GM12875 (cell line): ENCODE results near the gene GULP1.

Experiments
- H3K4me3 ChIP-seq: one replicate; pipeline ENCODE4 v1.5.1; 2011; ENCODE audit warnings: low read depth, low read length, control low read depth
- TF ChIP-seq, protein P1 (sequence below): IDR thresholded peaks from 2 replicates; pipeline ENCODE4 v1.5.1; 2011; ENCODE audit warnings: low read depth, mild to moderate bottlenecking, control low read depth, inconsistent platforms, low read length, moderate library complexity, borderline replicate concordance; ENCODE audit not compliant: insufficient read depth

Gene GULP1

DNA sequence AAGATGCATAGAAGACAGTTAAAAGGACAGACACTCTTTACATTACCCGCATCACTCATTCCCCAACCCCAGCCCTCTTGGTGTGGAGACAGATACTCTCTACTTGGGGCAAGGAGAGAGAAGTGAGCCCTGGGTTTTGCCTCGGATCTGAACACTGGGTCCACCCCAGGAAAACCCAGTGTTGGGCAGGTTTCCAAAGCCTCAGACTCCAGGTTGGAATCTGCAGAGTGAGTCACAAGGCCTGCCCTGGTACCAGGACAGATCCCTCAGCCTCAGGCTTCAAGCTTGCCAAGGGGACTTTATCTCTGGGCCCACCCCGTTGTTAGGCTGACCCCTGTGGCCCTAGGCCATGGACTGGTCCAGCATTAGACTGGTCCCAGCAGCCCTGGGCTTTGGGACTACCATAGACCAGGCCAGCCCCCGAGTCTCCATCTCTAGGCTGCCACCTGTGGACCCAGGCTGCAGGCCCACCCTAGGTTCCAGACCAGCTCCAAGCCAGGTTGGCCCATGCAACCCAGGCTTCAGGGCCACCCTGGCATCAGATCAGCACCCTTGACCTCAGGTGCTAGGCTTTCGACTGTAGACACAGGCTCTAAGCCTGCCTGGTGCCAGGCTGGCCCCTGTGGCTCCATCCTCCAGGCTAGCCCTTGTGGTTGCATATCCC, 112.8 kb downstream of the GULP1 start:
- TF ChIP-seq, protein P1, sequence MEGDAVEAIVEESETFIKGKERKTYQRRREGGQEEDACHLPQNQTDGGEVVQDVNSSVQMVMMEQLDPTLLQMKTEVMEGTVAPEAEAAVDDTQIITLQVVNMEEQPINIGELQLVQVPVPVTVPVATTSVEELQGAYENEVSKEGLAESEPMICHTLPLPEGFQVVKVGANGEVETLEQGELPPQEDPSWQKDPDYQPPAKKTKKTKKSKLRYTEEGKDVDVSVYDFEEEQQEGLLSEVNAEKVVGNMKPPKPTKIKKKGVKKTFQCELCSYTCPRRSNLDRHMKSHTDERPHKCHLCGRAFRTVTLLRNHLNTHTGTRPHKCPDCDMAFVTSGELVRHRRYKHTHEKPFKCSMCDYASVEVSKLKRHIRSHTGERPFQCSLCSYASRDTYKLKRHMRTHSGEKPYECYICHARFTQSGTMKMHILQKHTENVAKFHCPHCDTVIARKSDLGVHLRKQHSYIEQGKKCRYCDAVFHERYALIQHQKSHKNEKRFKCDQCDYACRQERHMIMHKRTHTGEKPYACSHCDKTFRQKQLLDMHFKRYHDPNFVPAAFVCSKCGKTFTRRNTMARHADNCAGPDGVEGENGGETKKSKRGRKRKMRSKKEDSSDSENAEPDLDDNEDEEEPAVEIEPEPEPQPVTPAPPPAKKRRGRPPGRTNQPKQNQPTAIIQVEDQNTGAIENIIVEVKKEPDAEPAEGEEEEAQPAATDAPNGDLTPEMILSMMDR = no peak
- H3K4me3 ChIP-seq = no peak overlapping the region

DNA sequence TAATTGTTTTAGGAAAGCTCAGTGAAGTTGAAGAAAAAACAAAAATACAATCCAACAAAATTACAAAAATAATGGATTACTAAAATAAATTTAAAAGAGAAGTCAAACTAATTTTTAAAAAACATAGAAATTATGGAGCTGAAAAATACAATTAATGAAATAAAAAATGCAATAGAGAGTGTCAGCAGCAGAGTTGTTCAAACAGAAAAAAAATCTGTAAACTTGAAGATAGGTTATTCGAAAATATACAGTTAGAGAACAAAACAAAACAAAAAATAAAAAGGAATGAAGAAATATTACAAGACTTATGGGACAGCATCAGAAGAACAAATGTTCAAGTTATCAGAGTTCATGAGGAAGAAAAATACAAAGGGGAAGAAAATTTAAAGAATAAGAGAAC, 114.7 kb downstream of the GULP1 start:
- no peak overlapping the region for H3K4me3 ChIP-seq
- TF ChIP-seq, protein P1 = no peak

DNA sequence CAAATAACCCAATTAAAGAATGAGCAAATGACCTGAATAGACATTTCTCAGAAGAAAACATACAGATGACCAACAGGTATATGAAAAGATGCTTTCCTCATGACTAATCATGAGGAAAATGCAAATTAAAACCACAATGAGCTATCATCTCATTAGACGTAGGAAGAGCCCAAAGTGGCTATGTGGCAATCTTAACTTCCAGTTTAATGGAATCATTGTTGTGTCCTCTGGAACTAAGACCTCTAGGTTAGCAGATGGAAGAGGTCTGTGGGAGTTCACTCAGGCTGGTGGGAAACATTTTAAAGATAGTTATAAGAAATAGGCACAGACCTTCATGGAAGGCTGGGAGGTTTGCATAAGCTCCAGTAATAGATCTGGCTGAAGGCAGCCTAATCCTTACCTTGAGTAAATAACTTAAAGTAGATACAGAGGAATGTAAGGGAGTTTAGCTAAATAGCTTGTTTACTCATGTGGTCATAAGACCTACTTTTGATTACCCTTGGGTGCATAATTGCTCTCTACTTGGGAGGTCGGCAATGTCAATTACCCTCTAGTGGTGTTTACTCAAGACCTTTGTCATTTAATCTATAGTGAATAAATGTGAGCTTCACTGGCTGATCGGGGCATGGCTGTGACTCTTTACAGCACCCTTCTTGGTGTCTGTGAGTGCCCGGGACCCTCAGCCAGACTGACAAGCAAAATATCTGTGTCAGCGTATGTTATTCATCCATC, 119.0 kb downstream of the GULP1 start:
- no peak overlapping the region for H3K4me3 ChIP-seq
- TF ChIP-seq, protein P1 = no peak

DNA sequence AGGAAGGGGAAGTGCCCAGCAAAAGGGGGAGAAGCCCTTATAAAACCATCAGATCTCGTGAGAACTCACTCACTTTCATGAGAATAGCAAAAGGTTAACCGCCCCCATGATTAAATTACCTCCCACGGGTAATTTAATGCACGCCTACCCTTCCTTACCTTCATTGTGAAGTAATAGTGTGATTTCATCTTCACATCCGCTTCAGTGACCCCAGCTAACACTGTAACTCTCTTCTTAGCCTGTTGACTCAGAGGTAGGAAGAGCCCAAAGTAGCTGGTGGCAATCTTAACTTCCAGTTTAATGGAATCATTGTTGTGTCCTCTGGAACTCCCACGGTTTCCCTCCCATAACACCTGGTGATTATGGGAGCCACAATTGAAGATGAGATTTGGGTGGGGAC, 120.5 kb downstream of the GULP1 start:
- H3K4me3 ChIP-seq = no peak overlapping the region
- TF ChIP-seq, protein P1 = no peak

DNA sequence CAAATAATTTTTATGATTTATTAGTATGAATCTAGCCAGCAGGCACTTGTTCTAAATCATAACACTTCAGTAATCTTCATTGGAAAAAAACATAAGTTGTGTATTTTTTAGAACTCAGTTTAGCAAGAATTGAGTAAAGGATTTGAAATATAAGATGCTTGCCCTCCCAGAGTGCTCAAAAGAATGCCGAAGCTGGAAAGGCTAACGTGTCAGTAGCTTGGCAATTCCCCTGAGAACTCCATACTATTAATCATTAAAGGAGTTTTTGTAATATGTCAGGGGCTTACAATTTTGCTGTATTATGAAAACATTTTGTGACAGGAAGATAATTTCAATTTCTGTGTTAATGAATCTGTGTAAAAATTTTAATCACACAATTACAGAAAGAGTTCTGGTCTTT, 122.7 kb downstream of the GULP1 start:
- TF ChIP-seq, protein P1 = no peak

DNA sequence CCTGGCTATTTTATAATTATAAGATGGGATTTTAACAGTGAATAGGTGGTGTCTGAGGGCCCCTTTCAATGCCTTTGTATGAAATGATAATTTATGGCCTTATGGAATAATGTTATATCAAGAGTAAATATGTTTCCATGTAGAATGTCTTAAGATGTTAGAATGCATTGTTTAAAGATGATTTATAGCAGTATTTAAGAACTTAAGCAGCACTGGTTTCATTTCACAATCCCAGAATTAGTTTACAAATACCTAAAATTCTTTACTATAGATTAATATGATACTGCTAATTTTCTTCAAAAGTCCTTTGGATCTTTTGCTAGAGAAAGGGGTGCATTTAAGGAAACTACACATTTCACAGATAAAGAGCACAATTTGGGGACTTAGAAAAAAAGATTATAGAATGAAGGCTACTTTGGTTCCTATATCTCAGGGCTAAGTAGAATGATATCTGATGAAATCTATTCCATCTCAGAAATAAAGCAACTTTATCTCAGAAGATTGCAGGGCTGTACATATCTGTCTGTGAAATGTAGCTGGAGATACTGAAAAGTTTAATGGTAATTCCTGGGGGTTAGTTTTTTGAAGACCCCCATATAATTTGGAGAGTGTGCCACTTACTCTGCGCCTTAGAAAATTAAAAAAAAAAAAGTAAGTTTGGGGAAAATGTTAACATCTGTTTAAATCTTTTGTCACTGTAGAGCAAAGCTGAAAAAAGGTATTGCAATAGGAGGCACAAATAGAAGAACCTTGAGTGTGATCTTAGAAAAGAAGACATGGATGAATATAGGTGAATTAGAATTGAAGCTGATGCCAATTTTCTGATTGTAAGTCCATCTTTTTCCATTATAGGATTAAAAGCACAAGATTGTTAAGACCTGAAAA, 123.4 kb downstream of the GULP1 start:
- no peak overlapping the region for H3K4me3 ChIP-seq
- TF ChIP-seq, protein P1 = no peak

More for the DNA sequence above, 122.7 kb downstream of the GULP1 start:
- no peak overlapping the region for H3K4me3 ChIP-seq

DNA sequence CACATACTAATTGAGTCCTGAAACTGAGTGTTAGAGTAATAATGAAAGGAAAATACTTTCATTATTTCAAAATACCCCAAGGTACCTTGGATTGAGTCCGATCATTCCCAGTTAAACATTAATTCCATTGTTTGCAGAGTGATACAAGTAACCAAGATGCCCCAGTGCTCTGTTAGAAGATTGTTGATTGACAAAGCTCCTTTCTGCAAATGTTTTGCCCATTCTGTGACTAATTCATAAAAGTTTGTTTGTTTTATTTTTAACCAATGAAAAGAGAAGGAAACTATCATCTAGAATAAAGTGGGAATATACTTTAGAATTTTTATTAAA, 124.0 kb downstream of the GULP1 start:
- TF ChIP-seq, protein P1 = no peak
- H3K4me3 ChIP-seq = no peak overlapping the region
